HG03457 (cell line): ENCODE measurements around the gene SERTAD2.
A peak's percentile ranks its signal among the peaks of the same experiment; 100 is the strongest.

Source experiments
- ATAC-seq: cut with Tn5 transposase; IDR thresholded peaks from one replicate; pipeline ENCODE4 v1.9.1; 2021; ENCODE audit warnings: moderate number of reproducible peaks; ENCODE audit not compliant: unreplicated experiment

SERTAD2 gene

GRCh38 chr2:64675860-64676259 lies 22.1 kb upstream of the SERTAD2 start:
- ATAC-seq, result no peak

GRCh38 chr2:64672708-64673107 lies 19.0 kb upstream of the SERTAD2 start:
- no peak for ATAC-seq

GRCh38 chr2:64670047-64670446 lies 16.3 kb upstream of the SERTAD2 start:
- ATAC-seq, result no peak

- no peak for ATAC-seq
These were observed 15.6 kb upstream of the SERTAD2 start for GRCh38 chr2:64669288-64669687.

- no peak for ATAC-seq
These were observed 14.8 kb upstream of the SERTAD2 start for GRCh38 chr2:64668542-64668941.

GRCh38 chr2:64667535-64667934 lies 13.8 kb upstream of the SERTAD2 start:
- ATAC-seq, result no peak

- no peak for ATAC-seq
These were observed 13.2 kb upstream of the SERTAD2 start for GRCh38 chr2:64666810-64667438.

- ATAC-seq, result no peak
These were observed 12.0 kb upstream of the SERTAD2 start for GRCh38 chr2:64665709-64666108.

- no peak for ATAC-seq
These were observed 9.7 kb upstream of the SERTAD2 start for GRCh38 chr2:64663402-64663801.

- ATAC-seq, result no peak
These were observed 8.0 kb upstream of the SERTAD2 start for GRCh38 chr2:64661741-64662169.

GRCh38 chr2:64659252-64659651 lies 5.5 kb upstream of the SERTAD2 start:
- ATAC-seq, result no peak

- no peak for ATAC-seq
These were observed 4.6 kb upstream of the SERTAD2 start for GRCh38 chr2:64658269-64658668.

GRCh38 chr2:64657411-64657810 lies 3.7 kb upstream of the SERTAD2 start:
- no peak for ATAC-seq

GRCh38 chr2:64656379-64656778 lies 2.7 kb upstream of the SERTAD2 start:
- ATAC-seq, result no peak

- ATAC-seq, result no peak
These were observed 2.2 kb upstream of the SERTAD2 start for GRCh38 chr2:64655873-64656272.

- no peak for ATAC-seq
These were observed 1.4 kb upstream of the SERTAD2 start for GRCh38 chr2:64655018-64655664.

GRCh38 chr2:64654063-64654811 lies 524 bp upstream of the SERTAD2 start:
- ATAC-seq, result peak; percentile 24

GRCh38 chr2:64652231-64653108 lies 1.2 kb downstream of the SERTAD2 start:
- no peak for ATAC-seq

GRCh38 chr2:64651590-64651989 lies 2.1 kb downstream of the SERTAD2 start:
- no peak for ATAC-seq

GRCh38 chr2:64650722-64651338 lies 2.9 kb downstream of the SERTAD2 start:
- ATAC-seq, result no peak

- no peak for ATAC-seq
These were observed 3.4 kb downstream of the SERTAD2 start for GRCh38 chr2:64650296-64650695.
